Measurements from ENCODE around the gene LGR5. TPM values are rescaled to one million over a fixed set of nuclear protein-coding genes. Genes with fewer than 3 reads are reported as not detected.
"Not testable (repeated sequence)": the region's sequence is repeated elsewhere in the genome, so short reads cannot be mapped to it uniquely, and the experiment has no call there.

LGR5 gene
- total RNA-seq, 4 donors from 2014 or later, result 8.7 to 40.1 (median 24.3) TPM

DNA sequence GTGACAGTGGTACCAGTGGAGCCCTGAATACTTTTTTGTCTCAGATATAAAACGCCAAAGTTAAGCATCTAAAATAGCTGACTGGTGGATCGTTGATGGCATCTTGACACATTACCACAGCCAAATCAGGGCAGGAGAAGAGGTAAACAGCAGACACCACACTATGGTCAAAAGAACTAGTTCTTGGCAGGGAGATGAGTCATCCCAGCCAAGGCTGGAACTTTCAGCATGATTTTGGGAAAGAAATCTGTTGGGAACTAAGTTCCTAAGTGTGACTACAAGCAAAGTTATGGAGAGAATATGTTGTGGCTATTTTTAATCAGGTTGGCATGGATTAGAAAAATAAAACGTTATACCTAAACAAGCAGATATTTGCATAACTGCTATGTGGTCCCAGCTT is 36.9 kb downstream of the LGR5 start:
- no peaks in the 10 kb centered on the region for H3K36me3 ChIP-seq
- ATAC-seq (peak; percentile 53 to 76), DNase-seq (peak; percentile 31 to 62)
- no peaks in the 10 kb centered on the region for H3K27me3 ChIP-seq
- intact Hi-C loops (cut with DNase I; ENCODE audit: low total_unique reads), result no loop called here
- no peak for TF ChIP-seq POLR2A (IDR thresholded peaks at IDR 0.05)
- TF ChIP-seq, protein P1, sequence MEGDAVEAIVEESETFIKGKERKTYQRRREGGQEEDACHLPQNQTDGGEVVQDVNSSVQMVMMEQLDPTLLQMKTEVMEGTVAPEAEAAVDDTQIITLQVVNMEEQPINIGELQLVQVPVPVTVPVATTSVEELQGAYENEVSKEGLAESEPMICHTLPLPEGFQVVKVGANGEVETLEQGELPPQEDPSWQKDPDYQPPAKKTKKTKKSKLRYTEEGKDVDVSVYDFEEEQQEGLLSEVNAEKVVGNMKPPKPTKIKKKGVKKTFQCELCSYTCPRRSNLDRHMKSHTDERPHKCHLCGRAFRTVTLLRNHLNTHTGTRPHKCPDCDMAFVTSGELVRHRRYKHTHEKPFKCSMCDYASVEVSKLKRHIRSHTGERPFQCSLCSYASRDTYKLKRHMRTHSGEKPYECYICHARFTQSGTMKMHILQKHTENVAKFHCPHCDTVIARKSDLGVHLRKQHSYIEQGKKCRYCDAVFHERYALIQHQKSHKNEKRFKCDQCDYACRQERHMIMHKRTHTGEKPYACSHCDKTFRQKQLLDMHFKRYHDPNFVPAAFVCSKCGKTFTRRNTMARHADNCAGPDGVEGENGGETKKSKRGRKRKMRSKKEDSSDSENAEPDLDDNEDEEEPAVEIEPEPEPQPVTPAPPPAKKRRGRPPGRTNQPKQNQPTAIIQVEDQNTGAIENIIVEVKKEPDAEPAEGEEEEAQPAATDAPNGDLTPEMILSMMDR (IDR thresholded peaks at IDR 0.05 in 4 of 5, conservative IDR thresholded peaks at IDR 0.05 in 1 of 5), result no peak
- H3K4me1 ChIP-seq, result peaks cover 31 to 37% of the 10 kb centered on the region in 2 donors
- H3K9me3 ChIP-seq, result no peaks in the 10 kb centered on the region
- peak overlapping the region; percentile 80 to 93 (median 84) for H3K27ac ChIP-seq
- in situ Hi-C loops (cut with MboI; ENCODE audit: low sequenced_read_pairs in 4 of 4), result no loop called here
- peak overlapping the region in 1 of 4 donors; percentile 15 for H3K4me3 ChIP-seq

DNA sequence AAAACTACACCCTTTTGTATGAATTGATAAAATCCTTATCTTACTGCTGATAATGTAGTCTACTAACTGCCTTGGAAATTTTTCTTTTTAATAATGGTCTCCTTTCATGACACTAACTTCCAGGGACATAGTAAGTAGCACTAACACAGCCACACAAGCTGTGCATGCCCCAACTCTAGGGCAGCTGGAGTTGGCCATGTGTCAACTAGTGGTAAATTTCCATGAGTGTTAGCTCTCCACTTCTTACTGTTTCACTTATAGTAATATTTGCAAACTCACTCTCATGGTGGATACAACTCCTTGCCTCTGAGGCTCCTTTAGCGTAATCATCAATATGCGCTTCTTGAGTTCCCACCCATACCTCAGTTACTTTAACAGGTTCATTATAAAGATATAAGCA is 38.0 kb downstream of the LGR5 start:
- ATAC-seq, result peak; percentile 37 to 45
- peak overlapping the region; percentile 80 to 93 (median 84) for H3K27ac ChIP-seq
- no peaks in the 10 kb centered on the region for H3K27me3 ChIP-seq
- H3K9me3 ChIP-seq, result no peaks in the 10 kb centered on the region
- in situ Hi-C loops (cut with MboI; ENCODE audit: low sequenced_read_pairs in 4 of 4) (no loop called here), intact Hi-C loops (cut with DNase I; ENCODE audit: low total_unique reads) (no loop called here)
- DNase-seq, result peak; percentile 43 to 54
- H3K4me1 ChIP-seq, result peaks cover 31 to 37% of the 10 kb centered on the region in 2 donors
- H3K36me3 ChIP-seq, result no peaks in the 10 kb centered on the region
- no peak overlapping the region for H3K4me3 ChIP-seq
- no peak for TF ChIP-seq POLR2A (IDR thresholded peaks at IDR 0.05)
- TF ChIP-seq, protein P1 (IDR thresholded peaks at IDR 0.05 in 4 of 5, conservative IDR thresholded peaks at IDR 0.05 in 1 of 5), result no peak

DNA sequence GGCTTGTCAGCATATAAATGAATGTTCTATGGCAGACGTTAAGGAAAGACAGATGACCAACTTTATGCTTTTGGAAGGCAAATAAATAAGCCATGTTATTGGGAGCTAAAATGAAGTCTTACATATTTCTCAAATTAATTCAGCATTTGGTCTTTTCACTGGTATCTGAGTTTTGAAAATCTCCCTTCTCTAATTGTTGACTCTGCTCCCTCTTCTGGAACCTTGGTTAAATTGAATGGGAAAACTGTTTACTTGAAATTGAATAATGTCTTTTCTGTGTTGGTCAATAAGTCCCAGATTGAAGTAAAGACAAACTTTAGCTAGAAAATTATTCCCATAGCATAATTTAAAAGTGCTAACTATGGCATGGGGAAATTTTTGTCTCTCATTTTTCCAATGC is 38.7 kb downstream of the LGR5 start:
- H3K27me3 ChIP-seq, result no peaks in the 10 kb centered on the region
- no peak for DNase-seq
- in situ Hi-C loops (cut with MboI; ENCODE audit: low sequenced_read_pairs in 4 of 4), result no loop called here
- intact Hi-C loops (cut with DNase I; ENCODE audit: low total_unique reads), result no loop called here
- H3K27ac ChIP-seq, result peak overlapping the region; percentile 80 to 93 (median 84)
- peaks cover 31 to 43% of the 10 kb centered on the region in 2 donors for H3K4me1 ChIP-seq
- no peaks in the 10 kb centered on the region for H3K36me3 ChIP-seq
- TF ChIP-seq, protein P1 (IDR thresholded peaks at IDR 0.05 in 4 of 5, conservative IDR thresholded peaks at IDR 0.05 in 1 of 5), result no peak
- no peak for TF ChIP-seq POLR2A (IDR thresholded peaks at IDR 0.05)
- H3K9me3 ChIP-seq, result no peaks in the 10 kb centered on the region
- ATAC-seq, result no peak
- H3K4me3 ChIP-seq, result no peak overlapping the region

DNA sequence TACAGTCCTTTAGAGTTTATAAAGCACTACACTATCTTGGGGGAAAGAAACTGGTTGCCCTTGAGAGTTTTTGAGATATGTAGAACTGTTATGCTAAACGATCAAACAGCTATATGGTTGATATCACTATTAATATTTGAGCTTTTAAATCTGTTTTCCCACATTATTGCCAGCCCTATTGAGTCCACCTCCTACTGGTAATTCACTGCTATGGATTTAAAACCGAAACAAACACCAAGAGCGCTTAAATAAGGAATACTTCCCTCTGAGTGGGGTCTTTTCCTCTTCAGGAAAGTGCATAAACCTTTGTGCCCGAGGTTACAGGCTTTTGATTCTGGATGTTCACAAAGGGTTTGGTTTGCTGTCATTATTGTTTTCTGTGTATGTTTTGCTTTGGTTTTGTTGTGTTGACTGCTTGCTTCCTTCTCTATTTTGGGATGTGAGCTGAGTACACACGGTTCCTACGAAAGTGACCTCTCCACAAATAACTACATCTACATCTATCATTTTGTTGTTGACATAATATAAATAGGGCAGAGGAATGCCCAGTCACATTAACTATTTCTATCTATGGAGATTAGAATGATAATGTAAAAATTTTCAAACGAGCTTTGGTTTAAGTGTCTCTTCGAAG is 44.8 kb downstream of the LGR5 start:
- Histone ChIP-seq H3K27me3 (no peaks in the 10 kb centered on the region), H3K36me3 (no peaks in the 10 kb centered on the region), H3K4me3 (peak overlapping the region; percentile 40 to 46 (median 43)), H3K27ac (peak overlapping the region; percentile 85 to 93 (median 88)), H3K9me3 (no peaks in the 10 kb centered on the region), H3K4me1 (peaks cover 9 to 27% of the 10 kb centered on the region in 2 donors)
- peak in 1 of 2 donors; percentile 15 for DNase-seq
- intact Hi-C loops (cut with DNase I; ENCODE audit: low total_unique reads) (no loop called here), in situ Hi-C loops (cut with MboI; ENCODE audit: low sequenced_read_pairs in 4 of 4) (no loop called here)
- peak; percentile 94 to 99 for ATAC-seq
- TF ChIP-seq POLR2A (IDR thresholded peaks at IDR 0.05), result peak in 1 of 2 donors; percentile 54
- TF ChIP-seq, protein P1 (IDR thresholded peaks at IDR 0.05 in 4 of 5, conservative IDR thresholded peaks at IDR 0.05 in 1 of 5), result peak in 2 of 5 experiments; percentile 30 to 38

DNA sequence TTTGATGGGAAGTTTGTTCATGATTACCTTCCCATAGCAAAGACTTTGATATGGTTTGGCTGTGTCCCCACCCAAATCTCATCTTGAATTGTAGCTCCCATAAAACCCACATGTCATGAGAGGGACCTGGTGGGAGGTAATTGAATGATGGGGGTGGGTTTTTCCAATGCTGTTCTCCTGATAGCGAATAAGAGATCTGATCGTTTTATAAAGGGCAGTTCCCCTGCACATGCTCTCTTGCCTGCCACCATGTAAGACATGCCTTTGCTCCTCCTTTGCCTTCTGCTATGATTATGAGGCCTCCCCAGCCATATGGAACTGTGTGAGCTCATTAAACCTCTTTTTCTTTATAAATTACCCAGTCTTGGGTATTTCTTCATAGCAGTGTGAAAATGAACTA is 51.2 kb downstream of the LGR5 start:
- H3K4me3 ChIP-seq; ATAC-seq; H3K27me3 ChIP-seq; DNase-seq; H3K4me1 ChIP-seq; H3K9me3 ChIP-seq; in situ Hi-C loops (cut with MboI; ENCODE audit: low sequenced_read_pairs in 4 of 4); H3K36me3 ChIP-seq; intact Hi-C loops (cut with DNase I; ENCODE audit: low total_unique reads): not testable (repeated sequence)
- H3K27ac ChIP-seq, result peak overlapping the region in 2 of 4 donors; percentile 31 to 93
